Ovary (tissue), 9 donors: Measurements from ENCODE around the gene PRODH. TPM values are rescaled to one million over a fixed set of nuclear protein-coding genes. Genes with fewer than 3 reads are reported as not detected.
"Not testable (repeated sequence)": the region's sequence is repeated elsewhere in the genome, so short reads cannot be mapped to it uniquely, and the experiment has no call there.

Experiments
- DNase-seq, 5 donors: peaks; one replicate each; pipeline ENCODE4 v3.0.0-alpha.2; 2019 to 2020
- H3K27ac ChIP-seq, 2 donors: fragments of 200-600 bp; one replicate each; pipeline versions ENCODE4 v1.5.1 to v1.8.0; 2019 to 2022
- H3K27me3 ChIP-seq: fragments of 200-600 bp; one replicate; pipeline ENCODE4 v1.8.0; 2022
- H3K36me3 ChIP-seq: fragments of 200-600 bp; sonication (generic); one replicate; pipeline ENCODE4 v1.5.1; 2019
- H3K4me1 ChIP-seq: one replicate; pipeline ENCODE4 v1.8.1; 2013; ENCODE audit warnings: mild to moderate bottlenecking, moderate library complexity; ENCODE audit not compliant: insufficient read depth
- H3K4me3 ChIP-seq: fragments of 200-600 bp; sonication (generic); one replicate; pipeline ENCODE4 v1.5.1; 2017
- H3K9me3 ChIP-seq, 2 donors: fragments of 200-600 bp in 1 of 2; sonication (generic) in 1 of 2; one replicate each; pipeline versions ENCODE4 v1.5.1 to v1.8.1; 2013 to 2019; ENCODE audit warnings: mild to moderate bottlenecking in 1 of 2, moderate library complexity in 1 of 2
- EP300 ChIP-seq: sonication (generic); formaldehyde crosslinking; IDR thresholded peaks from one replicate; pipeline ENCODE4 v1.6.1; 2017; ENCODE audit warnings: antibody characterized with exemption
- POLR2A ChIP-seq: fragments of 450-650 bp; IDR thresholded peaks from one replicate; pipeline ENCODE4 v1.6.1; 2017; ENCODE audit warnings: antibody characterized with exemption, mild to moderate bottlenecking, moderate library complexity
- WGBS, 3 donors: extraction: QIAGEN DNeasy Blood & Tissue Kit in 1 of 3; methylation state at CpG; one replicate each; pipeline versions ENCODE4 v1.1.5 to v1.1.7; 2013 to 2017; 5-methylcytosine and 5-hydroxymethylcytosine counted together
- intact Hi-C, 4 donors: fragments of 100-400 bp; cut with DNase I; formaldehyde crosslinking; loops; one replicate each; pipeline versions ENCODE4 v1.11.0 to v1.15.1; 2022 to 2023
- polyA plus RNA-seq, 2 donors: library from polyadenylated mRNA; stranded (reverse); fragments of 200-250 nt in 1 of 2; fragments of 350-450 nt in 1 of 2; fragmentation: Illumina TruSeq in 1 of 2; extraction: RNeasy Lipid Tissue Mini Kit (QIAGEN cat#74804) in 1 of 2; gene quantifications; one replicate each; pipeline ENCODE4 v1.2.3, GENCODE V29; 2013 to 2014
- total RNA-seq, 7 donors: library from RNA; depleted of rRNA in 2 of 7; stranded (reverse); fragments of >200 nt in 2 of 7; fragmentation: NEBNext Ultra II Directional in 3 of 7; extraction: Animal tissue kit (Norgen Biotek cat#: 25700) in 3 of 7; gene quantifications; one replicate each; pipeline versions ENCODE4 v1.1.0 to v1.2.4, GENCODE V29; 2016 to 2023
- TF ChIP-seq, protein P1 (sequence below), 3 donors: fragments of 450-650 bp in 2 of 3; fragments of 200-600 bp in 1 of 3; IDR thresholded peaks; one replicate each; pipeline versions ENCODE4 v1.5.1 to v1.8.0; 2016 to 2022; ENCODE audit warnings: antibody characterized with exemption in 3 of 3, mild to moderate bottlenecking in 1 of 3
- donor health status: DM: no; HTN: no; CAD: no; lungs with moderate emphysema.
- donor health status: DM: no; HTN: no; CAD: no.
- donor health status: Bipolar disorder and iron deficiency.
- donor health status: DM: yes; HTN: yes; CAD: no.
- donor health status: DM: no; HTN: no; CAD: no.
- donor health status: DM: yes; HTN: yes; CAD: no.

PRODH gene
- total and polyA plus RNA-seq, 9 donors = 0.27 to 3.8 (median 0.73) TPM; not detected in 1

DNA sequence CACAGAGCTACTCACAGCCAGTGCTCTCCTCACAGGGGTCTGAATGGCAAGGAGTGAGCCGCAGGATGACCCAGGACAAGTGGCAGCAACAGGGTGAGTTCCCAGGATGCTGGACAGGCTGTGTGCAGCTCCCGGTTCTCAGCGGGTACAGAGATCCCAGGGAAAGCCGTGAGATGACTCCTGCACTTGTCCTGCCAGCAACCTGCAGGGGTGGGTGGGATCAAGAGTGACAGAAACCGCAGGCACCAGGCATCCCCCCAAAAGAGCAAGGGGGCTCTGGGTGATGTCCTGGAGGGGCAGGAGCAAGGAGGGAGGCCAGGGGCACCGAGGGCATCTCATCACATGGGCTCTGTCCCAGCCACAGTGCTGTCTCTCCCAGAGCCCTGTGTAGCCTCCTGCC lies 15.9 kb upstream of the PRODH start:
- intact Hi-C loops = loop anchor here in 1 of 4 donors (10.0 kb wide), 1 partner anchor 663 kb away; no protein-coding TSS in a partner anchor
- Histone ChIP-seq H3K9me3 (no peaks in the 10 kb centered on the region), H3K4me3 (no peak overlapping the region), H3K4me1 (no peaks in the 10 kb centered on the region), H3K36me3 (no peaks in the 10 kb centered on the region), H3K27me3 (no peaks in the 10 kb centered on the region), H3K27ac (no peak overlapping the region)
- peak in 2 of 5 donors; percentile 4 to 5 for DNase-seq
- 55 to 79% (median 65%) methylated on average over 6 of the region's 6 CpGs for WGBS, 3 donors
- TF ChIP-seq POLR2A (no peak), EP300 (no peak)
- TF ChIP-seq, protein P1, sequence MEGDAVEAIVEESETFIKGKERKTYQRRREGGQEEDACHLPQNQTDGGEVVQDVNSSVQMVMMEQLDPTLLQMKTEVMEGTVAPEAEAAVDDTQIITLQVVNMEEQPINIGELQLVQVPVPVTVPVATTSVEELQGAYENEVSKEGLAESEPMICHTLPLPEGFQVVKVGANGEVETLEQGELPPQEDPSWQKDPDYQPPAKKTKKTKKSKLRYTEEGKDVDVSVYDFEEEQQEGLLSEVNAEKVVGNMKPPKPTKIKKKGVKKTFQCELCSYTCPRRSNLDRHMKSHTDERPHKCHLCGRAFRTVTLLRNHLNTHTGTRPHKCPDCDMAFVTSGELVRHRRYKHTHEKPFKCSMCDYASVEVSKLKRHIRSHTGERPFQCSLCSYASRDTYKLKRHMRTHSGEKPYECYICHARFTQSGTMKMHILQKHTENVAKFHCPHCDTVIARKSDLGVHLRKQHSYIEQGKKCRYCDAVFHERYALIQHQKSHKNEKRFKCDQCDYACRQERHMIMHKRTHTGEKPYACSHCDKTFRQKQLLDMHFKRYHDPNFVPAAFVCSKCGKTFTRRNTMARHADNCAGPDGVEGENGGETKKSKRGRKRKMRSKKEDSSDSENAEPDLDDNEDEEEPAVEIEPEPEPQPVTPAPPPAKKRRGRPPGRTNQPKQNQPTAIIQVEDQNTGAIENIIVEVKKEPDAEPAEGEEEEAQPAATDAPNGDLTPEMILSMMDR (IDR thresholded peaks at IDR 0.05) = no peak

DNA sequence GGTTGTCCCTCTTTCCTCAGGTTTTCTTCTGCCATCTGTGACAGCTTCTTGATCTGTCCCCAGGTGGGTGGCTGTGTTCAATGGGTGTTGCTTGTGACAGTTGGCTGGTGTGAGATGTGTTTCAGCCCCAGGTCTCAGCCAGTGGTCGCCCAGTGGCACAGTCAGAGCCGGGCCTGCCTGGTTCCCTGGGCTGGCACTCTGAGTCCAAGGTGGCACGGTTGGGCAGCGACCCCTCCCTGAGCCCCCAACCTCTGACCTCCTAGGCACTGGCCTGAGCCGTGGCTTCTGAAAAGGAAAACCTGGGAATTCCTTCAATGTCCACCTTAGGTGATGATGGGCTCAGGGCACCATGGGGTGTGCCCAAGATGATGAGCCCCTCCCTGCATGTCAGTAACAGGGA lies 14.0 kb upstream of the PRODH start:
- TF ChIP-seq POLR2A (no peak), EP300 (no peak)
- TF ChIP-seq, protein P1 (IDR thresholded peaks at IDR 0.05) = no peak
- intact Hi-C loops = loop anchor here in 1 of 4 donors (10.0 kb wide), 1 partner anchor 665 kb away; no protein-coding TSS in a partner anchor
- Histone ChIP-seq H3K27ac (no peak overlapping the region), H3K36me3 (no peaks in the 10 kb centered on the region), H3K9me3 (no peaks in the 10 kb centered on the region), H3K27me3 (no peaks in the 10 kb centered on the region), H3K4me1 (no peaks in the 10 kb centered on the region), H3K4me3 (no peak overlapping the region)
- DNase-seq = peak in 2 of 5 donors; percentile 3 to 8
- WGBS, 3 donors = 65 to 90% (median 69%) methylated on average over 5 of the region's 5 CpGs

DNA sequence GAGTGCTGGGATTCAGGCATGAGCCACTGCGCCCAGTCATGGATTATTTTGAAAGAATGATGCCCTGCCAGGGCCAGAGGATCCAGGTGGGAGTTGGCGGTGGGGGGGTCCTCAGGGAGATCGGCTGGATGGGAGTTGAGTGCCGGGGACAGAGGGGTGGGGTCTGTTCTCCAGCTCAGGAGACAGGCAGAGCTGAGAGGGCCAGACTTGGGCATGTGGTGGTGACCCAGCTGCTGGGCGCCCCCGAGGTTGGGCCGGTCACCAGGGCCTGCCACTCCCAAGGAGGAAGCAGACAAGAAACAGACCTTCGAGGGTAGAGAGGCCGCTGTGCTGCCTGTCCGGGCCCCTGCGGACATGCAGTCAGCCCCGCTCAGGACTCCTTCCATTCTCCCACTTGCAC lies 11.8 kb upstream of the PRODH start:
- Histone ChIP-seq H3K27ac (no peak overlapping the region), H3K9me3 (no peaks in the 10 kb centered on the region), H3K27me3 (no peaks in the 10 kb centered on the region), H3K4me3 (no peak overlapping the region), H3K4me1 (no peaks in the 10 kb centered on the region), H3K36me3 (no peaks in the 10 kb centered on the region)
- TF ChIP-seq, protein P1 (IDR thresholded peaks at IDR 0.05) = no peak
- TF ChIP-seq EP300 = no peak
- no peak for TF ChIP-seq POLR2A
- 59 to 74% (median 60%) methylated on average over 12 of the region's 12 CpGs for WGBS, 3 donors
- intact Hi-C loops = no loop called here
- no peak for DNase-seq

DNA sequence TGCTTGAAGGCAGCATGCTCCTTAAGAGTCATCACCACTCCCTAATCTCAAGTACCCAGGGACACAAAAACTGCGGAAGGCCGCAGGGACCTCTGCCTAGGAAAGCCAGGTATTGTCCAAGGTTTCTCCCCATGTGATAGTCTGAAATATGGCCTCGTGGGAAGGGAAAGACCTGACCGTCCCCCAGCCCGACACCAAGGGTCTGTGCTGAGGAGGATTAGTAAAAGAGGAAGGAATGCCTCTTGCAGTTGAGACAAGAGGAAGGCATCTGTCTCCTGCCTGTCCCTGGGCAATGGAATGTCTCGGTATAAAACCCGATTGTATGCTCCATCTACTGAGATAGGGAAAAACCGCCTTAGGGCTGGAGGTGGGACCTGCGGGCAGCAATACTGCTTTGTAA lies 11.0 kb upstream of the PRODH start:
- H3K36me3 ChIP-seq, DNase-seq, H3K4me1 ChIP-seq, H3K27me3 ChIP-seq, intact Hi-C loops, H3K27ac ChIP-seq, H3K9me3 ChIP-seq, H3K4me3 ChIP-seq: not testable (repeated sequence)
- 45 to 82% (median 65%) methylated on average over 3 to 7 of the region's 9 CpGs for WGBS, 3 donors

DNA sequence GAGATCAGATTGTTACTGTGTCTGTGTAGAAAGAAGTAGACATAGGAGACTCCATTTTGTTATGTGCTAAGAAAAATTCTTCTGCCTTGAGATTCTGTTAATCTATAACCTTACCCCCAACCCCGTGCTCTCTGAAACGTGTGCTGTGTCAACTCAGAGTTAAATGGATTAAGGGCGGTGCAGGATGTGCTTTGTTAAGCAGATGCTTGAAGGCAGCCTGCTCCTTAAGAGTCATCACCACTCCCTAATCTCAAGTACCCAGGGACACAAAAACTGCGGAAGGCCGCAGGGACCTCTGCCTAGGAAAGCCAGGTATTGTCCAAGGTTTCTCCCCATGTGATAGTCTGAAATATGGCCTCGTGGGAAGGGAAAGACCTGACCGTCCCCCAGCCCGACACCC lies 2.6 kb upstream of the PRODH start:
- H3K4me1 ChIP-seq, H3K36me3 ChIP-seq, DNase-seq, H3K27ac ChIP-seq, H3K9me3 ChIP-seq, H3K27me3 ChIP-seq, H3K4me3 ChIP-seq, intact Hi-C loops: not testable (repeated sequence)
- WGBS, 3 donors = 28 to 29% methylated on average over 3 of the region's 8 CpGs; no CpG with 5 or more reads in 1 of the 3 donors

DNA sequence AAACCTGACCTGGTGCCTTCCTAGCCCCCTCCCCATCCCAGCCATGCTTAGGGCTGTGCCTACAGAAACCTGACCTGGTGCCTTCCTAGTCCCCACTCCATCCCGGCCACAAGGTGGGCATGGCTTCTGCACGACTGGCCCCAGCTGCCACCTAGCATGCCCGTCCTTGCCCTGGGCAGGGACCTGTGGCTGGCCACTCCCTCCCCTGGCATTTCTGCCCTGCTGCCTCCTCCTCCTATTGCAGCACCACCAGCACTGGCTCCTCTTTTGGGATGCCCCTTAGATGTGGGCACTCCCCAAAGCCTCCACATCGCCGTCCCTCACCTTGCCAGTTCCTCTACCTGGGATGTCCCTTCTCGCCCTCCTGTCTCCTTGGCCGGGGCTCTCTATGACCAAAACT lies 1.4 kb downstream of the PRODH start:
- intact Hi-C loops, H3K27ac ChIP-seq, H3K9me3 ChIP-seq, DNase-seq, H3K27me3 ChIP-seq, H3K36me3 ChIP-seq, H3K4me3 ChIP-seq, H3K4me1 ChIP-seq: not testable (repeated sequence)
- WGBS, 3 donors = no CpG with 5 or more reads among the region's 7 CpGs
